WTC11 (cell line): ENCODE measurements around the gene OSBPL10. TPM values are rescaled to one million over a fixed set of nuclear protein-coding genes. Genes with fewer than 3 reads are reported as not detected.

Experiments
- ATAC-seq: fragments of 200-7000 bp; cut with Tn5 transposase; 2 replicates; pipeline ENCODE4 v1.10.0; 2021; ENCODE audit warnings: mild to moderate bottlenecking, moderate library complexity
- CTCF ChIA-PET: fragments of 300-600 bp; sonication (Branson Sonifier 250); formaldehyde crosslinking; loops from one replicate; lab custom pipeline; 2021; ENCODE audit warnings: antibody characterized with exemption; lab: Charles Lee
- POLR2A ChIA-PET: fragments of 350-600 bp; sonication (Branson Sonifier 250); formaldehyde crosslinking; loops from one replicate; lab custom pipeline; 2021; ENCODE audit warnings: antibody characterized with exemption; lab: Charles Lee
- DNase-seq: peaks from one replicate; pipeline ENCODE4 v3.0.0; 2021; ENCODE audit warnings: low spot score
- H3K27ac Mint-ChIP-seq: 2 replicates; pipeline ENCODE4 v1.8.0; 2021; ENCODE audit warnings: mixed read lengths
- H3K27me3 Mint-ChIP-seq: 2 replicates; pipeline ENCODE4 v1.8.0; 2021; ENCODE audit warnings: low read depth, mild to moderate bottlenecking, moderate library complexity, mixed read lengths
- H3K36me3 Mint-ChIP-seq: 2 replicates; pipeline ENCODE4 v1.8.0; 2021; ENCODE audit warnings: mixed read lengths
- H3K4me1 Mint-ChIP-seq: 2 replicates; pipeline ENCODE4 v1.8.0; 2022; ENCODE audit warnings: mixed read lengths
- H3K4me3 Mint-ChIP-seq: 2 replicates; pipeline ENCODE4 v1.8.0; 2021; ENCODE audit warnings: mild to moderate bottlenecking, moderate library complexity, mixed read lengths
- H3K9me3 Mint-ChIP-seq: 2 replicates; pipeline ENCODE4 v1.8.0; 2021; ENCODE audit warnings: mixed read lengths
- GABPB1 ChIP-seq: sonication (generic); formaldehyde crosslinking; IDR thresholded peaks from 2 replicates; pipeline ENCODE4 v1.8.1; 2023; ENCODE audit warnings: mild to moderate bottlenecking, missing genetic modification reagents
- GRHL2 ChIP-seq: fragments of 250-450 bp; sonication (Bioruptor Pico); IDR thresholded peaks from 2 replicates; pipeline ENCODE4 v1.8.0; 2022; ENCODE audit warnings: mild to moderate bottlenecking, moderate library complexity; ENCODE audit not compliant: insufficient replicate concordance, severe bottlenecking
- IRF1 ChIP-seq: sonication (generic); formaldehyde crosslinking; IDR thresholded peaks from 2 replicates; pipeline ENCODE4 v1.8.0; 2023; ENCODE audit warnings: missing genetic modification reagents
- JUN ChIP-seq: sonication (generic); formaldehyde crosslinking; IDR thresholded peaks from 2 replicates; pipeline ENCODE4 v1.8.0; 2023; ENCODE audit warnings: mild to moderate bottlenecking, missing genetic modification reagents
- MYBL2 ChIP-seq: sonication (generic); formaldehyde crosslinking; IDR thresholded peaks from 2 replicates; pipeline ENCODE4 v1.8.1; 2023; ENCODE audit warnings: mild to moderate bottlenecking, moderate library complexity, missing genetic modification reagents
- PRRX2 ChIP-seq: fragments of 250-450 bp; sonication (Bioruptor Pico); IDR thresholded peaks from 2 replicates; pipeline ENCODE4 v1.8.0; 2021; ENCODE audit warnings: mild to moderate bottlenecking
- SMAD4 ChIP-seq: sonication (generic); formaldehyde crosslinking; IDR thresholded peaks from 2 replicates; pipeline ENCODE4 v1.8.0; 2022; ENCODE audit warnings: mild to moderate bottlenecking, missing genetic modification reagents
- SP1 ChIP-seq: sonication (generic); formaldehyde crosslinking; conservative IDR thresholded peaks from 2 replicates; pipeline ENCODE4 v1.8.1; 2022; ENCODE audit warnings: missing genetic modification reagents
- ZBTB21 ChIP-seq: sonication (generic); formaldehyde crosslinking; IDR thresholded peaks from 2 replicates; pipeline ENCODE4 v1.8.1; 2023; ENCODE audit warnings: mild to moderate bottlenecking, missing genetic modification reagents, borderline replicate concordance
- ZBTB43 ChIP-seq: sonication (generic); formaldehyde crosslinking; IDR thresholded peaks from 2 replicates; pipeline ENCODE4 v1.8.1; 2023; ENCODE audit warnings: mild to moderate bottlenecking, missing genetic modification reagents
- ZNF317 ChIP-seq: sonication (generic); formaldehyde crosslinking; IDR thresholded peaks from 2 replicates; pipeline ENCODE4 v1.8.1; 2023; ENCODE audit warnings: low read depth, mild to moderate bottlenecking, moderate library complexity, missing genetic modification reagents, borderline replicate concordance
- ZNF396 ChIP-seq: fragments of 250-450 bp; sonication (Bioruptor Pico); IDR thresholded peaks from 2 replicates; pipeline ENCODE4 v1.8.0; 2021; ENCODE audit warnings: mild to moderate bottlenecking, moderate library complexity, borderline replicate concordance
- total RNA-seq: library from RNA; stranded (reverse); gene quantifications from 3 replicates; pipeline ENCODE4 v1.2.3, GENCODE V29; 2021
- TF ChIP-seq, protein P1 (sequence below): sonication (generic); formaldehyde crosslinking; conservative IDR thresholded peaks from 2 replicates; pipeline ENCODE4 v1.8.1; 2022; ENCODE audit warnings: mild to moderate bottlenecking, missing genetic modification reagents
- TF ChIP-seq, protein P2 (sequence below): fragments of 250-450 bp; sonication (Bioruptor Pico); IDR thresholded peaks from 2 replicates; pipeline ENCODE4 v1.9.0; 2021; ENCODE audit warnings: mild to moderate bottlenecking, borderline replicate concordance
- TF ChIP-seq, protein P3 (sequence below): sonication (generic); formaldehyde crosslinking; IDR thresholded peaks from 2 replicates; pipeline ENCODE4 v1.8.1; 2022; ENCODE audit warnings: mild to moderate bottlenecking, moderate library complexity, missing genetic modification reagents
- TF ChIP-seq, protein P4 (sequence below): sonication (generic); formaldehyde crosslinking; IDR thresholded peaks from 2 replicates; pipeline ENCODE4 v1.8.1; 2022; ENCODE audit warnings: low read depth, missing genetic modification reagents, borderline replicate concordance
- TF ChIP-seq, protein P5 (sequence below): fragments of 200-600 bp; IDR thresholded peaks from 2 replicates; pipeline ENCODE4 v1.8.0; 2022; ENCODE audit warnings: antibody characterized with exemption

The OSBPL10 gene
- total RNA-seq, 1 experiment from 2014 or later: 84.1 TPM

DNA sequence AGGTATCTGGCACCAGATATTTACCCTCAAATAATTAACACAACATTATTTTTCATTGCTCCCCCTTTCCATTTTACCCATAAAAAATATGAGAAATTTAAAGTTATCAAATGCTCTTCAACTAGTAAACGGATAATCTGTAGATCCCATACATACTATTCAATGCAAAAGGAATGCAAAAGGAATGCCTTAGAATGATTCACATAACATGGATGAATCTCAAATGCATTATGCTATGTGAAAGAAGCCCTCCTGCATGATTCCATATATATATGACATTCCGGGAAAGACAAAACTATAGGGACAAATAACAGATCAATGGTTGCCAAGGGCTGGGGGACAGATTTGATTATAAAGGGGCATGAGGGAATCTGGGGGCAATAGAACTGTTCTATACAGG is 252.7 kb downstream of the OSBPL10 start:
- no peaks in the 10 kb centered on the region for H3K27me3 Mint-ChIP-seq
- H3K36me3 Mint-ChIP-seq: peaks cover 17% of the 10 kb centered on the region
- H3K9me3 Mint-ChIP-seq: no peaks in the 10 kb centered on the region
- no peak overlapping the region for H3K4me3 Mint-ChIP-seq
- POLR2A ChIA-PET: no interaction called here
- CTCF ChIA-PET: no interaction called here
- DNase-seq: no peak
- H3K4me1 Mint-ChIP-seq: peaks cover 24% of the 10 kb centered on the region
- no peak overlapping the region; the same call in 1 of the 2 replicates for H3K27ac Mint-ChIP-seq
- TF ChIP-seq ZNF317 (CRISPR knock-in tag) (no peak), PRRX2 (CRISPR knock-in tag) (no peak), SP1 (CRISPR knock-in tag) (no peak), GABPB1 (CRISPR knock-in tag) (no peak), ZBTB21 (no peak), IRF1 (CRISPR knock-in tag) (no peak), GRHL2 (CRISPR knock-in tag) (no peak), ZNF396 (no peak), MYBL2 (CRISPR knock-in tag) (no peak), ZBTB43 (CRISPR knock-in tag) (no peak), JUN (CRISPR knock-in tag) (no peak), SMAD4 (no peak)
- TF ChIP-seq, protein P1, sequence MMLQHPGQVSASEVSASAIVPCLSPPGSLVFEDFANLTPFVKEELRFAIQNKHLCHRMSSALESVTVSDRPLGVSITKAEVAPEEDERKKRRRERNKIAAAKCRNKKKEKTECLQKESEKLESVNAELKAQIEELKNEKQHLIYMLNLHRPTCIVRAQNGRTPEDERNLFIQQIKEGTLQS (CRISPR knock-in tag): no peak
- TF ChIP-seq, protein P2, sequence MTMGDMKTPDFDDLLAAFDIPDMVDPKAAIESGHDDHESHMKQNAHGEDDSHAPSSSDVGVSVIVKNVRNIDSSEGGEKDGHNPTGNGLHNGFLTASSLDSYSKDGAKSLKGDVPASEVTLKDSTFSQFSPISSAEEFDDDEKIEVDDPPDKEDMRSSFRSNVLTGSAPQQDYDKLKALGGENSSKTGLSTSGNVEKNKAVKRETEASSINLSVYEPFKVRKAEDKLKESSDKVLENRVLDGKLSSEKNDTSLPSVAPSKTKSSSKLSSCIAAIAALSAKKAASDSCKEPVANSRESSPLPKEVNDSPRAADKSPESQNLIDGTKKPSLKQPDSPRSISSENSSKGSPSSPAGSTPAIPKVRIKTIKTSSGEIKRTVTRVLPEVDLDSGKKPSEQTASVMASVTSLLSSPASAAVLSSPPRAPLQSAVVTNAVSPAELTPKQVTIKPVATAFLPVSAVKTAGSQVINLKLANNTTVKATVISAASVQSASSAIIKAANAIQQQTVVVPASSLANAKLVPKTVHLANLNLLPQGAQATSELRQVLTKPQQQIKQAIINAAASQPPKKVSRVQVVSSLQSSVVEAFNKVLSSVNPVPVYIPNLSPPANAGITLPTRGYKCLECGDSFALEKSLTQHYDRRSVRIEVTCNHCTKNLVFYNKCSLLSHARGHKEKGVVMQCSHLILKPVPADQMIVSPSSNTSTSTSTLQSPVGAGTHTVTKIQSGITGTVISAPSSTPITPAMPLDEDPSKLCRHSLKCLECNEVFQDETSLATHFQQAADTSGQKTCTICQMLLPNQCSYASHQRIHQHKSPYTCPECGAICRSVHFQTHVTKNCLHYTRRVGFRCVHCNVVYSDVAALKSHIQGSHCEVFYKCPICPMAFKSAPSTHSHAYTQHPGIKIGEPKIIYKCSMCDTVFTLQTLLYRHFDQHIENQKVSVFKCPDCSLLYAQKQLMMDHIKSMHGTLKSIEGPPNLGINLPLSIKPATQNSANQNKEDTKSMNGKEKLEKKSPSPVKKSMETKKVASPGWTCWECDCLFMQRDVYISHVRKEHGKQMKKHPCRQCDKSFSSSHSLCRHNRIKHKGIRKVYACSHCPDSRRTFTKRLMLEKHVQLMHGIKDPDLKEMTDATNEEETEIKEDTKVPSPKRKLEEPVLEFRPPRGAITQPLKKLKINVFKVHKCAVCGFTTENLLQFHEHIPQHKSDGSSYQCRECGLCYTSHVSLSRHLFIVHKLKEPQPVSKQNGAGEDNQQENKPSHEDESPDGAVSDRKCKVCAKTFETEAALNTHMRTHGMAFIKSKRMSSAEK (CRISPR knock-in tag): no peak
- TF ChIP-seq, protein P3, sequence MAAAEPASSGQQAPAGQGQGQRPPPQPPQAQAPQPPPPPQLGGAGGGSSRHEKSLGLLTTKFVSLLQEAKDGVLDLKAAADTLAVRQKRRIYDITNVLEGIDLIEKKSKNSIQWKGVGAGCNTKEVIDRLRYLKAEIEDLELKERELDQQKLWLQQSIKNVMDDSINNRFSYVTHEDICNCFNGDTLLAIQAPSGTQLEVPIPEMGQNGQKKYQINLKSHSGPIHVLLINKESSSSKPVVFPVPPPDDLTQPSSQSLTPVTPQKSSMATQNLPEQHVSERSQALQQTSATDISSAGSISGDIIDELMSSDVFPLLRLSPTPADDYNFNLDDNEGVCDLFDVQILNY: no peak
- TF ChIP-seq, protein P4, sequence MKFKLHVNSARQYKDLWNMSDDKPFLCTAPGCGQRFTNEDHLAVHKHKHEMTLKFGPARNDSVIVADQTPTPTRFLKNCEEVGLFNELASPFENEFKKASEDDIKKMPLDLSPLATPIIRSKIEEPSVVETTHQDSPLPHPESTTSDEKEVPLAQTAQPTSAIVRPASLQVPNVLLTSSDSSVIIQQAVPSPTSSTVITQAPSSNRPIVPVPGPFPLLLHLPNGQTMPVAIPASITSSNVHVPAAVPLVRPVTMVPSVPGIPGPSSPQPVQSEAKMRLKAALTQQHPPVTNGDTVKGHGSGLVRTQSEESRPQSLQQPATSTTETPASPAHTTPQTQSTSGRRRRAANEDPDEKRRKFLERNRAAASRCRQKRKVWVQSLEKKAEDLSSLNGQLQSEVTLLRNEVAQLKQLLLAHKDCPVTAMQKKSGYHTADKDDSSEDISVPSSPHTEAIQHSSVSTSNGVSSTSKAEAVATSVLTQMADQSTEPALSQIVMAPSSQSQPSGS (CRISPR knock-in tag): no peak
- TF ChIP-seq, protein P5, sequence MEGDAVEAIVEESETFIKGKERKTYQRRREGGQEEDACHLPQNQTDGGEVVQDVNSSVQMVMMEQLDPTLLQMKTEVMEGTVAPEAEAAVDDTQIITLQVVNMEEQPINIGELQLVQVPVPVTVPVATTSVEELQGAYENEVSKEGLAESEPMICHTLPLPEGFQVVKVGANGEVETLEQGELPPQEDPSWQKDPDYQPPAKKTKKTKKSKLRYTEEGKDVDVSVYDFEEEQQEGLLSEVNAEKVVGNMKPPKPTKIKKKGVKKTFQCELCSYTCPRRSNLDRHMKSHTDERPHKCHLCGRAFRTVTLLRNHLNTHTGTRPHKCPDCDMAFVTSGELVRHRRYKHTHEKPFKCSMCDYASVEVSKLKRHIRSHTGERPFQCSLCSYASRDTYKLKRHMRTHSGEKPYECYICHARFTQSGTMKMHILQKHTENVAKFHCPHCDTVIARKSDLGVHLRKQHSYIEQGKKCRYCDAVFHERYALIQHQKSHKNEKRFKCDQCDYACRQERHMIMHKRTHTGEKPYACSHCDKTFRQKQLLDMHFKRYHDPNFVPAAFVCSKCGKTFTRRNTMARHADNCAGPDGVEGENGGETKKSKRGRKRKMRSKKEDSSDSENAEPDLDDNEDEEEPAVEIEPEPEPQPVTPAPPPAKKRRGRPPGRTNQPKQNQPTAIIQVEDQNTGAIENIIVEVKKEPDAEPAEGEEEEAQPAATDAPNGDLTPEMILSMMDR: no peak
- no peak for ATAC-seq
